GM18502 (cell line): ENCODE data around the gene AGXT2.
"Not testable (repeated sequence)": the region's sequence is repeated elsewhere in the genome, so short reads cannot be mapped to it uniquely, and the experiment has no call there.

ENCODE experiments used
- ATAC-seq: cut with Tn5 transposase; IDR thresholded peaks from one replicate; pipeline ENCODE4 v1.9.1; 2021; ENCODE audit warnings: mild to moderate bottlenecking; ENCODE audit not compliant: unreplicated experiment, poor library complexity

The AGXT2 gene

GRCh38 chr5:35058374-35058788, 10.6 kb upstream of the AGXT2 start:
- peak; percentile 74 for ATAC-seq

- ATAC-seq, result no peak
Measured at GRCh38 chr5:35056686-35057085, 8.9 kb upstream of the AGXT2 start.

- ATAC-seq, result no peak
Measured at GRCh38 chr5:35052838-35053237, 5.1 kb upstream of the AGXT2 start.

- ATAC-seq, result no peak
Measured at GRCh38 chr5:35050541-35051126, 2.9 kb upstream of the AGXT2 start.

GRCh38 chr5:35048910-35049309, 1.2 kb upstream of the AGXT2 start:
- ATAC-seq, result no peak

- ATAC-seq, result no peak
Measured at GRCh38 chr5:35046774-35047173, 975 bp downstream of the AGXT2 start.

- ATAC-seq, result no peak
Measured at GRCh38 chr5:35045280-35045679, 2.5 kb downstream of the AGXT2 start.

GRCh38 chr5:35044649-35045048, 3.1 kb downstream of the AGXT2 start:
- no peak for ATAC-seq

GRCh38 chr5:35042781-35043180, 5.0 kb downstream of the AGXT2 start:
- ATAC-seq, result no peak

- ATAC-seq, result no peak
Measured at GRCh38 chr5:35041261-35041660, 6.5 kb downstream of the AGXT2 start.

- ATAC-seq, result no peak
Measured at GRCh38 chr5:35038891-35039290, 8.9 kb downstream of the AGXT2 start.

- ATAC-seq, result no peak
Measured at GRCh38 chr5:35036536-35036935, 11.2 kb downstream of the AGXT2 start.

GRCh38 chr5:35035929-35036328, 11.8 kb downstream of the AGXT2 start:
- not testable (repeated sequence) for ATAC-seq

GRCh38 chr5:35035271-35035670, 12.5 kb downstream of the AGXT2 start:
- no peak for ATAC-seq

GRCh38 chr5:35032356-35032755, 15.4 kb downstream of the AGXT2 start:
- no peak for ATAC-seq

- ATAC-seq, result no peak
Measured at GRCh38 chr5:35031276-35031675, 16.5 kb downstream of the AGXT2 start.

GRCh38 chr5:35030426-35031100, 17.2 kb downstream of the AGXT2 start:
- ATAC-seq, result no peak

GRCh38 chr5:35029333-35029732, 18.4 kb downstream of the AGXT2 start:
- no peak for ATAC-seq

- ATAC-seq, result no peak
Measured at GRCh38 chr5:35026941-35027340, 20.8 kb downstream of the AGXT2 start.

- ATAC-seq, result no peak
Measured at GRCh38 chr5:35026280-35026840, 21.4 kb downstream of the AGXT2 start.

- no peak for ATAC-seq
Measured at GRCh38 chr5:35024911-35025510, 22.7 kb downstream of the AGXT2 start.
